Osteoblast (primary cell): ENCODE data around the gene RGS17. TPM values are rescaled to one million over a fixed set of nuclear protein-coding genes. Genes with fewer than 3 reads are reported as not detected.

Experiments
- DNase-seq: peaks from one replicate; pipeline ENCODE4 v3.0.0; 2011; ENCODE audit warnings: low spot score, mixed read lengths; ENCODE audit not compliant: insufficient read length; ENCODE audit errors: missing footprints
- H2AFZ ChIP-seq: 2 replicates; pipeline ENCODE4 v1.6.0; 2011; ENCODE audit warnings: mild to moderate bottlenecking, low read length
- H3K27ac ChIP-seq: 2 replicates; pipeline ENCODE4 v1.5.1; 2011; ENCODE audit warnings: mild to moderate bottlenecking, low read depth, low read length, moderate library complexity
- H3K27me3 ChIP-seq: 2 replicates; pipeline ENCODE4 v1.6.0; 2012; ENCODE audit warnings: mild to moderate bottlenecking, control low read depth, inconsistent platforms, low read length, moderate library complexity; ENCODE audit not compliant: insufficient read depth
- H3K36me3 ChIP-seq: 2 replicates; pipeline ENCODE4 v1.5.1; 2011; ENCODE audit warnings: mild to moderate bottlenecking, low read length, control low read depth, moderate library complexity; ENCODE audit not compliant: insufficient read depth
- H3K4me1 ChIP-seq: 2 replicates; pipeline ENCODE4 v1.5.1; 2011; ENCODE audit warnings: mild to moderate bottlenecking, low read length, control low read depth, moderate library complexity; ENCODE audit not compliant: insufficient read depth
- H3K4me2 ChIP-seq: 2 replicates; pipeline ENCODE4 v1.6.0; 2011; ENCODE audit warnings: mild to moderate bottlenecking, low read length; ENCODE audit not compliant: insufficient read depth
- H3K4me3 ChIP-seq: fragments of 200-600 bp; sonication (generic); 3 replicates; pipeline ENCODE4 v1.5.1; 2012; ENCODE audit warnings: mild to moderate bottlenecking, low read length, inconsistent platforms; ENCODE audit not compliant: insufficient read depth
- H3K79me2 ChIP-seq: 2 replicates; pipeline ENCODE4 v1.6.0; 2012; ENCODE audit warnings: mild to moderate bottlenecking, low read length, control low read depth, inconsistent platforms; ENCODE audit not compliant: insufficient read depth
- H3K9me3 ChIP-seq: 2 replicates; pipeline ENCODE4 v1.5.1; 2011; ENCODE audit warnings: low read depth, low read length, control low read depth
- H4K20me1 ChIP-seq: 2 replicates; pipeline ENCODE4 v1.6.0; 2012; ENCODE audit warnings: mild to moderate bottlenecking, low read length, control low read depth; ENCODE audit not compliant: insufficient read depth
- total RNA-seq: library from RNA; depleted of rRNA; stranded (reverse); fragments of >200 nt; gene quantifications from 2 replicates; pipeline ENCODE4 v1.2.3, GENCODE V29; 2012
- TF ChIP-seq, protein P1 (sequence below): IDR thresholded peaks from 2 replicates; pipeline ENCODE4 v1.5.1; 2011; ENCODE audit warnings: mild to moderate bottlenecking, low read depth, low read length, moderate library complexity; ENCODE audit errors: extremely low read depth

Gene RGS17
- total RNA-seq, 1 donor = 1.4 TPM

DNA sequence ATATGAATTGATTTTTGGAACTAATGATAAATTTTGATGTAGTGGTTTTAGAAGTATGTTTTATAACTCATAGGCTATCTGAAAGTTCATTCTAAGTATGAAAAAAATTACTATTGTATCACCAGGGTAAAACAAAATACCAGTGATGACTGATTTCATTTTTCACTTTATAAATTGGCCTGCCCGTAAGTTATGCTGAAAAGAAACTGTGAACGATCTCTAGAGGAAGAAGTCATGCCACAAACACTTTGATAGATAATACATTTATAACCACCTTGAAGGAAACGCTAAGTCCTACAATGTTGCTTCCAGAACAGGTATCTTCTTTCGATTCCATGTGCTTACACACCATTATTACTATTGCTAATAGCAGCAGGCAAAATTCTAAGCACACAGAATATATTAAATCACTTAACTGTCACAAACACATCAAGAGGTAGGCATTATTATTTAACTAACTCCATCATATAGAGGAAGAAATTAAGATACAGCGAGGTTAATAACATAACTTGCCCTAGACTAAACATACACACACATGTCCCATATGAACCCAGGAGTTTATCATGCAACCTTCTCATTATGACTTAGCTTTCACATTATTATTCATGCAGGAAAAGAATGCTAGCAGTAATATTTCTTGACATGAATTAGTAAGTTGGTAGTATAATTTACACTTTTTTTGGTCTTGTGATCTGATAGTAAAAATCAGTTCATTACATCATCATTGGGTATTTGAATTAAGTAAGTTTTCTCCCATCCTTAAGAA is 44.7 kb downstream of the RGS17 start:
- TF ChIP-seq, protein P1, sequence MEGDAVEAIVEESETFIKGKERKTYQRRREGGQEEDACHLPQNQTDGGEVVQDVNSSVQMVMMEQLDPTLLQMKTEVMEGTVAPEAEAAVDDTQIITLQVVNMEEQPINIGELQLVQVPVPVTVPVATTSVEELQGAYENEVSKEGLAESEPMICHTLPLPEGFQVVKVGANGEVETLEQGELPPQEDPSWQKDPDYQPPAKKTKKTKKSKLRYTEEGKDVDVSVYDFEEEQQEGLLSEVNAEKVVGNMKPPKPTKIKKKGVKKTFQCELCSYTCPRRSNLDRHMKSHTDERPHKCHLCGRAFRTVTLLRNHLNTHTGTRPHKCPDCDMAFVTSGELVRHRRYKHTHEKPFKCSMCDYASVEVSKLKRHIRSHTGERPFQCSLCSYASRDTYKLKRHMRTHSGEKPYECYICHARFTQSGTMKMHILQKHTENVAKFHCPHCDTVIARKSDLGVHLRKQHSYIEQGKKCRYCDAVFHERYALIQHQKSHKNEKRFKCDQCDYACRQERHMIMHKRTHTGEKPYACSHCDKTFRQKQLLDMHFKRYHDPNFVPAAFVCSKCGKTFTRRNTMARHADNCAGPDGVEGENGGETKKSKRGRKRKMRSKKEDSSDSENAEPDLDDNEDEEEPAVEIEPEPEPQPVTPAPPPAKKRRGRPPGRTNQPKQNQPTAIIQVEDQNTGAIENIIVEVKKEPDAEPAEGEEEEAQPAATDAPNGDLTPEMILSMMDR = no peak
- H3K27me3 ChIP-seq = no peaks in the 10 kb centered on the region
- no peaks in the 10 kb centered on the region for H3K9me3 ChIP-seq
- no peak overlapping the region for H2AFZ ChIP-seq
- H3K36me3 ChIP-seq = no peaks in the 10 kb centered on the region
- H3K4me2 ChIP-seq = peak overlapping the region; percentile 46
- no peaks in the 10 kb centered on the region for H3K79me2 ChIP-seq
- no peak for DNase-seq
- H3K27ac ChIP-seq = peak overlapping the region; percentile 21
- peaks cover 30% of the 10 kb centered on the region for H3K4me1 ChIP-seq
- no peak overlapping the region for H3K4me3 ChIP-seq
- H4K20me1 ChIP-seq = no peaks in the 10 kb centered on the region

- TF ChIP-seq, protein P1 = no peak
- no peak overlapping the region for H3K27ac ChIP-seq
- no peaks in the 10 kb centered on the region for H4K20me1 ChIP-seq
- no peak overlapping the region for H2AFZ ChIP-seq
- no peak overlapping the region for H3K4me3 ChIP-seq
- H3K4me2 ChIP-seq = no peak overlapping the region
- DNase-seq = no peak
- no peaks in the 10 kb centered on the region for H3K9me3 ChIP-seq
- H3K79me2 ChIP-seq = no peaks in the 10 kb centered on the region
- no peaks in the 10 kb centered on the region for H3K27me3 ChIP-seq
- peaks cover 20% of the 10 kb centered on the region for H3K4me1 ChIP-seq
- H3K36me3 ChIP-seq = no peaks in the 10 kb centered on the region
These were observed 45.8 kb downstream of the RGS17 start for GRCh38 chr6:153085239-153085638.

DNA sequence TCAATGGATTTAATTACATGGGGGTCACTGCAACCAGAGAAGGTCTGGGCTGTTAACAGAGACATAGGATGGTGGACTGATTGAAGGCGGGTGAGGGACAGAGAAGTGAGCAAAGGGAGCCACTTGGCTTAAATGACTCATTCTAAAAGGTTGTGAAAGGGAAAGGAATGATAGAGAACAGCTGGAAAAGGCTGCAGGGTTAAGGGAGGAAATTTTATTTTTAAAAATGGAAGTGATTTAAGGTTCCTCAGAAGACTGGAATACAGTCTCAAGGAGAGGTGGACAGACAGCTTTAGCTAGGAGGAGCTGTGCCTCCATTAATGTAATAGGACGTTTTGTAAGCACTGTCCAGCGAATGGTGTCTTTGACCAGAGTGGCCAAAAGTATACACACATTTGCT is 46.7 kb downstream of the RGS17 start:
- Histone ChIP-seq H3K27ac (no peak overlapping the region), H3K4me2 (peak overlapping the region; percentile 27), H3K79me2 (no peaks in the 10 kb centered on the region), H2AFZ (no peak overlapping the region), H3K27me3 (no peaks in the 10 kb centered on the region), H3K4me3 (no peak overlapping the region), H4K20me1 (no peaks in the 10 kb centered on the region), H3K4me1 (peaks cover 15% of the 10 kb centered on the region), H3K36me3 (no peaks in the 10 kb centered on the region), H3K9me3 (no peaks in the 10 kb centered on the region)
- DNase-seq = no peak
- TF ChIP-seq, protein P1 = no peak

GRCh38 chr6:153083869-153084268 is 47.2 kb downstream of the RGS17 start:
- TF ChIP-seq, protein P1 = no peak
- no peak overlapping the region for H3K4me3 ChIP-seq

More at GRCh38 chr6:153083869-153084268, 47.2 kb downstream of the RGS17 start:
- Histone ChIP-seq H3K27me3 (no peaks in the 10 kb centered on the region), H3K9me3 (no peaks in the 10 kb centered on the region), H4K20me1 (no peaks in the 10 kb centered on the region), H3K4me1 (peaks cover 15% of the 10 kb centered on the region), H3K79me2 (no peaks in the 10 kb centered on the region), H3K27ac (no peak overlapping the region), H2AFZ (no peak overlapping the region), H3K4me2 (no peak overlapping the region), H3K36me3 (no peaks in the 10 kb centered on the region)
- DNase-seq = no peak
